GM12878 (cell line): ENCODE data around the gene EFCAB11. TPM values are rescaled to one million over a fixed set of nuclear protein-coding genes. Genes with fewer than 3 reads are reported as not detected.

Experiments
- ATAC-seq: fragments of 200-7000 bp; cut with Tn5 transposase; 3 replicates; pipeline ENCODE4 v1.9.1; 2020; ENCODE audit warnings: mild to moderate bottlenecking, moderate library complexity
- BruUV-seq: library from RNA; stranded (reverse); fragments of 400-500 nt; replicated peaks from 2 replicates; lab custom pipeline; 2021; lab: Mats Ljungman, UMichigan
- CTCF ChIA-PET: fragments of 300-600 bp; sonication (Branson Sonifier 250); formaldehyde crosslinking; extraction: SDS; loops from one replicate; lab custom pipeline; 2021; ENCODE audit warnings: inconsistent platforms; lab: Yijun Ruan, JAX
- POLR2A ChIA-PET: fragments of 350-600 bp; formaldehyde crosslinking; extraction: SDS; loops from one replicate; lab custom pipeline; 2021; ENCODE audit warnings: inconsistent platforms; lab: Charles Lee
- RAD21 ChIA-PET: fragments of 300-600 bp; sonication (Branson Sonifier 250); formaldehyde crosslinking; loops from one replicate; lab custom pipeline; 2023; ENCODE audit warnings: antibody characterized with exemption; ENCODE audit not compliant: unreplicated experiment; lab: Charles Lee
- SMC1A ChIA-PET: fragments of 300-600 bp; sonication (Branson Sonifier 250); formaldehyde crosslinking; loops from one replicate; lab custom pipeline; 2023; ENCODE audit not compliant: unreplicated experiment, uncharacterized antibody; lab: Charles Lee
- DNase-seq: peaks from one replicate; pipeline ENCODE4 v3.0.0-alpha.2; 2011; ENCODE audit warnings: low read depth, low spot score
- FAIRE-seq: peaks from 3 replicates; lab custom pipeline; 2011; peaks lifted over from hg19 to GRCh38; lab: Jason Lieb, UNC
- H2AFZ ChIP-seq: 2 replicates; pipeline ENCODE4 v1.6.0; 2011; ENCODE audit warnings: low read depth, low read length, control low read depth; ENCODE audit not compliant: control insufficient read depth
- H3K27ac ChIP-seq: 2 replicates; pipeline ENCODE4 v1.5.1; 2011; ENCODE audit warnings: control low read depth; ENCODE audit not compliant: control insufficient read depth, insufficient read depth
- H3K27me3 ChIP-seq, 2 experiments: replicated peaks in 1 of 2; 2 replicates each; pipeline versions ENCODE4 v1.6.0 to v1.6.1; 2011; ENCODE audit warnings: low read length in 1 of 2; ENCODE audit not compliant: control insufficient read depth in 2 of 2, insufficient read depth in 2 of 2
- H3K36me3 ChIP-seq, 2 experiments: 2 replicates each; pipeline ENCODE4 v1.5.1; 2011; ENCODE audit warnings: low read length in 1 of 2; ENCODE audit not compliant: control insufficient read depth in 2 of 2, insufficient read depth in 2 of 2
- H3K4me1 ChIP-seq: 2 replicates; pipeline ENCODE4 v1.6.1; 2011; ENCODE audit warnings: mild to moderate bottlenecking, low read length, moderate library complexity, mixed read lengths; ENCODE audit not compliant: control insufficient read depth, insufficient read depth
- H3K4me2 ChIP-seq: 2 replicates; pipeline ENCODE4 v1.6.0; 2011; ENCODE audit warnings: control low read depth; ENCODE audit not compliant: control insufficient read depth, insufficient read depth
- H3K4me3 ChIP-seq: fragments of 200-600 bp; sonication (generic); 2 replicates; pipeline ENCODE4 v1.5.1; 2016
- H3K79me2 ChIP-seq: 2 replicates; pipeline ENCODE4 v1.6.0; 2011; ENCODE audit warnings: low read length; ENCODE audit not compliant: control insufficient read depth, insufficient read depth
- H3K9ac ChIP-seq: 2 replicates; pipeline ENCODE4 v1.8.0; 2011; ENCODE audit warnings: low read length, control low read depth, mixed read lengths; ENCODE audit not compliant: control insufficient read depth, insufficient read depth
- H3K9me3 ChIP-seq: replicated peaks from 3 replicates; pipeline ENCODE4 v1.5.1; 2011; ENCODE audit warnings: mild to moderate bottlenecking, low read length; ENCODE audit not compliant: control insufficient read depth, insufficient read depth
- H4K20me1 ChIP-seq: 2 replicates; pipeline ENCODE4 v1.6.0; 2011; ENCODE audit not compliant: control insufficient read depth, insufficient read depth
- BACH1 ChIP-seq: fragments of 450-650 bp; IDR thresholded peaks from 2 replicates; pipeline ENCODE4 v1.6.1; 2017; ENCODE audit warnings: mild to moderate bottlenecking, borderline replicate concordance
- CUX1 ChIP-seq: IDR thresholded peaks from 2 replicates; pipeline ENCODE4 v1.6.1; 2012; ENCODE audit warnings: improper control_type of control experiment, low read depth, low read length; ENCODE audit not compliant: insufficient replicate concordance
- FOXM1 ChIP-seq: IDR thresholded peaks from 2 replicates; pipeline ENCODE4 v1.6.1; 2012; ENCODE audit warnings: low read depth, mild to moderate bottlenecking, inconsistent platforms, low read length, moderate library complexity
- MAX ChIP-seq: IDR thresholded peaks from 2 replicates; pipeline ENCODE4 v1.6.1; 2012; ENCODE audit warnings: low read depth, low read length, improper control_type of control experiment
- NR2C2 ChIP-seq: IDR thresholded peaks from 2 replicates; pipeline ENCODE4 v1.6.1; 2011; ENCODE audit warnings: borderline replicate concordance, low read depth; ENCODE audit not compliant: control insufficient read depth, insufficient read length
- RAD51 ChIP-seq: fragments of 450-650 bp; IDR thresholded peaks from 2 replicates; pipeline ENCODE4 v1.6.1; 2016; ENCODE audit warnings: moderate library complexity, mild to moderate bottlenecking, inconsistent platforms
- SIX5 ChIP-seq: IDR thresholded peaks from 2 replicates; pipeline ENCODE4 v1.6.1; 2011; ENCODE audit warnings: mild to moderate bottlenecking, low read depth, low read length, moderate library complexity; ENCODE audit not compliant: severe bottlenecking
- SMARCA5 ChIP-seq: fragments of 450-650 bp; IDR thresholded peaks from 2 replicates; pipeline ENCODE4 v1.6.1; 2017; ENCODE audit warnings: mild to moderate bottlenecking
- SREBF2 ChIP-seq: IDR thresholded peaks from 2 replicates; pipeline ENCODE4 v1.6.1; 2012; ENCODE audit warnings: mild to moderate bottlenecking, low read length
- WRNIP1 ChIP-seq: IDR thresholded peaks from 2 replicates; pipeline ENCODE4 v1.6.1; 2011; ENCODE audit warnings: low read depth, low read length, improper control_type of control experiment, borderline replicate concordance
- ZNF622 ChIP-seq: fragments of 450-650 bp; IDR thresholded peaks from 2 replicates; pipeline ENCODE4 v1.6.1; 2017; ENCODE audit warnings: mild to moderate bottlenecking, inconsistent platforms
- WGBS: methylation state at CpG from one replicate; pipeline ENCODE4 v1.1.6; 2016; ENCODE audit warnings: low lambda C conversion rate; ENCODE audit not compliant: insufficient replicate concordance, insufficient coverage; ENCODE audit errors: missing lambda C conversion rate; 5-methylcytosine and 5-hydroxymethylcytosine counted together
- in situ Hi-C: fragments of 300-500 bp; cut with MboI; formaldehyde crosslinking; loops from 9 replicates; pipeline ENCODE4 v1.14.3; 2018; ENCODE audit warnings: mixed read lengths
- intact Hi-C: fragments of 100-400 bp; cut with micrococcal nuclease; formaldehyde crosslinking; loops from one replicate; pipeline ENCODE4 v1.14.2; 2022; ENCODE audit not compliant: unreplicated experiment
- polyA plus RNA-seq, 11 experiments: library from polyadenylated mRNA; depleted of rRNA in 4 of 11; unstranded in 6 of 11; stranded (reverse) in 5 of 11; fragments of >200 nt; fragmentation: Nextera tagmentation in 4 of 11; fragmentation: Illumina TruSeq in 1 of 11; extraction: Ambion mirVana in 4 of 11; extraction: Trizol in 1 of 11; gene quantifications; 1 replicate in 1 of 11; 2 replicates in 10 of 11; pipeline versions ENCODE4 v1.2.1 to v1.2.3, GENCODE V29; 2011 to 2016; ENCODE audit warnings: inconsistent platforms in 2 of 11, missing spikeins in 2 of 11, low read depth in 1 of 11
- total RNA-seq, 4 experiments: library from RNA; depleted of rRNA in 3 of 4; stranded (reverse); fragments of >200 nt in 3 of 4; fragmentation: Illumina TruSeq in 1 of 4; extraction: Trizol in 1 of 4; gene quantifications; 2 replicates each; pipeline versions ENCODE4 v1.2.1 to v1.2.3, GENCODE V29; 2013 to 2021
- TF ChIP-seq, protein P1 (sequence below), 3 experiments: IDR thresholded peaks in 2 of 3; conservative IDR thresholded peaks in 1 of 3; 2 replicates each; pipeline ENCODE4 v1.5.1; 2011; ENCODE audit warnings: low read depth in 3 of 3, low read length in 3 of 3, mild to moderate bottlenecking in 3 of 3, control low read depth in 2 of 3, moderate library complexity in 2 of 3, inconsistent platforms in 1 of 3, mixed read lengths in 1 of 3; ENCODE audit not compliant: control insufficient read depth in 2 of 3, insufficient read depth in 1 of 3; ENCODE audit errors: extremely low read depth in 1 of 3
- TF ChIP-seq, protein P2 (sequence below): fragments of 150-350 bp; IDR thresholded peaks from 2 replicates; pipeline ENCODE4 v1.6.1; 2016; ENCODE audit warnings: low read depth, low read length

Gene EFCAB11
- total and polyA plus RNA-seq, 10 of the 15 experiments (the other 5 are each of a cell fraction or from before 2014, with no cell fraction given), result 8.6 to 37.4 (median 18.0) TPM

DNA sequence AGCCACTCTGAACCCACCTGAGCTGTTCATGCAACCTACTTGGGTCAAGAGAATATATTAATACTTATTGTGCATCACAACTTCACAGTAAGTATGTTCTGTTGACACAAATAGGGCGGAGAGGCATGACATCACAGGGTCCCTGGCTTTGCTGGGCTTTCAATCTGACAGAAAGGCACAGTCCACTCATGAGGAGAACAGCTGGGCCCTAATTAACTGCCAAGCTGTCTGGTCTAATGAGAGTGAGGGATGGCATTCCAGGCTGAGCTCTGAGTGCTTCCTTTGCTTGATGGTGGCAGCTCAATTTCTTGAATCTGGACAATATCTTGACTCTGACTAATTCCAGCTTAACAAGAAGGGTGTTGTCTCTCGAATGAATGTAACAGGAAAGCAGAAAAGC, 2.0 kb downstream of the EFCAB11 start:
- no TSS peak for BruUV-seq
- WGBS, result 77% methylated on average over 2 of the region's 2 CpGs
- CTCF ChIA-PET, result interaction anchor here (0.7 to 2.8 kb wide), 4 partner anchors 9 to 20 kb away, joined by 3 to 16 read pairs (median 4); no protein-coding TSS in a partner anchor
- in situ Hi-C loops (no loop called here), intact Hi-C loops (loop anchor here (10.0 kb wide), 1 partner anchor 1958 kb away; the partner anchor contains the start of gene GALC)
- Histone ChIP-seq H3K27ac (no peak overlapping the region), H3K9ac (no peak overlapping the region), H3K4me1 (peaks cover under 1% of the 10 kb centered on the region), H3K36me3 (peaks cover 0 to 3% of the 10 kb centered on the region in 2 experiments; a peak in 1 of 4 replicates), H3K27me3 (no peaks in the 10 kb centered on the region), H3K79me2 (peaks cover 18% of the 10 kb centered on the region), H2AFZ (no peak overlapping the region), H3K4me2 (no peak overlapping the region), H4K20me1 (no peaks in the 10 kb centered on the region), H3K4me3 (no peak overlapping the region), H3K9me3 (no peaks in the 10 kb centered on the region; the same call in 2 of the 3 replicates)
- SMC1A ChIA-PET, result interaction anchor here (0.7 to 1.1 kb wide), 3 partner anchors 14 to 237 kb away, joined by 3 to 4 read pairs (median 3); no protein-coding TSS in a partner anchor
- DNase-seq (no peak), ATAC-seq (no peak), FAIRE-seq (no peak)
- POLR2A ChIA-PET, result no interaction called here
- RAD21 ChIA-PET, result interaction anchor here (1.1 kb wide), 1 partner anchor 13 kb away, joined by 3 read pairs; no protein-coding TSS in a partner anchor
- TF ChIP-seq CUX1 (no peak), WRNIP1 (no peak), ZNF622 (no peak), MAX (no peak), SREBF2 (no peak), BACH1 (no peak), FOXM1 (no peak), NR2C2 (no peak), RAD51 (no peak), SMARCA5 (no peak), SIX5 (no peak)
- TF ChIP-seq, protein P1, sequence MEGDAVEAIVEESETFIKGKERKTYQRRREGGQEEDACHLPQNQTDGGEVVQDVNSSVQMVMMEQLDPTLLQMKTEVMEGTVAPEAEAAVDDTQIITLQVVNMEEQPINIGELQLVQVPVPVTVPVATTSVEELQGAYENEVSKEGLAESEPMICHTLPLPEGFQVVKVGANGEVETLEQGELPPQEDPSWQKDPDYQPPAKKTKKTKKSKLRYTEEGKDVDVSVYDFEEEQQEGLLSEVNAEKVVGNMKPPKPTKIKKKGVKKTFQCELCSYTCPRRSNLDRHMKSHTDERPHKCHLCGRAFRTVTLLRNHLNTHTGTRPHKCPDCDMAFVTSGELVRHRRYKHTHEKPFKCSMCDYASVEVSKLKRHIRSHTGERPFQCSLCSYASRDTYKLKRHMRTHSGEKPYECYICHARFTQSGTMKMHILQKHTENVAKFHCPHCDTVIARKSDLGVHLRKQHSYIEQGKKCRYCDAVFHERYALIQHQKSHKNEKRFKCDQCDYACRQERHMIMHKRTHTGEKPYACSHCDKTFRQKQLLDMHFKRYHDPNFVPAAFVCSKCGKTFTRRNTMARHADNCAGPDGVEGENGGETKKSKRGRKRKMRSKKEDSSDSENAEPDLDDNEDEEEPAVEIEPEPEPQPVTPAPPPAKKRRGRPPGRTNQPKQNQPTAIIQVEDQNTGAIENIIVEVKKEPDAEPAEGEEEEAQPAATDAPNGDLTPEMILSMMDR (IDR thresholded peaks at IDR 0.05 in 2 of 3, conservative IDR thresholded peaks at IDR 0.05 in 1 of 3; ENCODE audit: control insufficient read depth in 2 of 3, extremely low read depth in 1 of 3, insufficient read depth in 1 of 3, low read depth in 3 of 3, low read length in 3 of 3), result no peak
- TF ChIP-seq, protein P2, sequence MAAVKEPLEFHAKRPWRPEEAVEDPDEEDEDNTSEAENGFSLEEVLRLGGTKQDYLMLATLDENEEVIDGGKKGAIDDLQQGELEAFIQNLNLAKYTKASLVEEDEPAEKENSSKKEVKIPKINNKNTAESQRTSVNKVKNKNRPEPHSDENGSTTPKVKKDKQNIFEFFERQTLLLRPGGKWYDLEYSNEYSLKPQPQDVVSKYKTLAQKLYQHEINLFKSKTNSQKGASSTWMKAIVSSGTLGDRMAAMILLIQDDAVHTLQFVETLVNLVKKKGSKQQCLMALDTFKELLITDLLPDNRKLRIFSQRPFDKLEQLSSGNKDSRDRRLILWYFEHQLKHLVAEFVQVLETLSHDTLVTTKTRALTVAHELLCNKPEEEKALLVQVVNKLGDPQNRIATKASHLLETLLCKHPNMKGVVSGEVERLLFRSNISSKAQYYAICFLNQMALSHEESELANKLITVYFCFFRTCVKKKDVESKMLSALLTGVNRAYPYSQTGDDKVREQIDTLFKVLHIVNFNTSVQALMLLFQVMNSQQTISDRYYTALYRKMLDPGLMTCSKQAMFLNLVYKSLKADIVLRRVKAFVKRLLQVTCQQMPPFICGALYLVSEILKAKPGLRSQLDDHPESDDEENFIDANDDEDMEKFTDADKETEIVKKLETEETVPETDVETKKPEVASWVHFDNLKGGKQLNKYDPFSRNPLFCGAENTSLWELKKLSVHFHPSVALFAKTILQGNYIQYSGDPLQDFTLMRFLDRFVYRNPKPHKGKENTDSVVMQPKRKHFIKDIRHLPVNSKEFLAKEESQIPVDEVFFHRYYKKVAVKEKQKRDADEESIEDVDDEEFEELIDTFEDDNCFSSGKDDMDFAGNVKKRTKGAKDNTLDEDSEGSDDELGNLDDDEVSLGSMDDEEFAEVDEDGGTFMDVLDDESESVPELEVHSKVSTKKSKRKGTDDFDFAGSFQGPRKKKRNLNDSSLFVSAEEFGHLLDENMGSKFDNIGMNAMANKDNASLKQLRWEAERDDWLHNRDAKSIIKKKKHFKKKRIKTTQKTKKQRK, result no peak
